GM15510 (cell line): ENCODE data around the gene GAMT.

Experiments used
- POLR2A ChIP-seq: IDR thresholded peaks from 3 replicates; pipeline ENCODE4 v1.6.1; 2011; ENCODE audit warnings: borderline replicate concordance; ENCODE audit not compliant: insufficient read length; ENCODE audit errors: extremely low read depth

The GAMT gene

DNA sequence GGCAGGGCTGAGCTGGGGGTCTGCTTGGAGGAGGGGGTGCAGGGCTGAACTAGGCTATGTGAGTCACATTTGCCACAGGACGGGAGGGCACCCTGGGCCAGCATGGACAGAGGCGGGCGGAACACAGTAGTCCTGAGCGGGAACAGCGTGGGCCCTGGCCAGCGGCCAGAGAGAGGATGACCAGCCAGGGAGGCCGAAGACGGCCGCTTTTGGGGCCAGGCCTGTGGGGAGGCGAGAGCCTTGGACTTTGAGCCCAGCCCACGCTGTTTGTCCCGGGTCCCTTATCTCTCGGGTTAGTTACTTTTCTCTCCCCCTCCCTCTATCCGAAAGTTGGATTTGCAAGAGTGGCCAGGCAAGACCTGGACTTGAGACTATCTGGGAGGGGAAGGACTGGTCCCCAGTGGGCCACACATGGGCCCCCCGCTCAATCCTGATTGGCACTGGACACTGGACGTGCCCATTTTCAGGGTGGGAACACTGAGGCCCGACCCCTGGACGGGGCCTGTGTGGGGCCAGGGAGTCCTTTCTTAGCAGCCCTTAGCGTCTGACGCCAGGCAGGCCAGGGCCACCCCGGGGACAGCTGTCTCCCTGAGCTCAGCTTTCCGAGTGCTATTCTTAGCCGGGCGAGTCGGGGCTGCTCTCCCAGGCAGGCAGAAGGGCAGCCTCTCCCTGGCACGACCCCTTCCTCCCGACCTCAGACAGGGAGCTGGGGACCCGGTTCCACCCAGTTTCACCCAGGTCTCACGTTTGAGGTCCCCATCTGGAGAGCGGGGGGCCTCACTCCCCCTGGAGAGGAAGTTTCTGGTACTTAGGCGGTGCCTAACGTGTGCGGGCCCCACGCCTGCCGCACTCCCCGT lies 833 bp downstream of the GAMT start:
- TF ChIP-seq POLR2A = no peak

DNA sequence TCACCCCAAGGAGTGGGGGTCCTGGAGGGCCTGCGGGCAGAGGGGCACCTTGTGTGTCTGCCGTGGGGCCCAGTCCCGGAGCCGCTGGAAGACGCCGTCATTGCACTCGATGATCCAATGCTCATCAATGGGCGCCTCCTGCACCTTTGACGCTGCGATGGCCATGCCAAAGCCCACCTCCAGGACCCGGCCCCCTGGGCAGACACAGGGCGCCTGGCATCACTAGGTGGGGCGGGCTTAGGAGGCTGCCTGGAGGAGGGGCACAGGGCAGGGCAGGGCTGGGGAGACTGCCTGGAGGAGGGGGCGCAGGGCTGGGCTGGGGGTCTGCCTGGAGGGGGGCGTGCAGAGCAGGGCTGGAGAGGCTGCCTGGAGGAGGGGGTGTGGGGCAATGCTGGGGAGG lies 1.6 kb downstream of the GAMT start:
- no peak for TF ChIP-seq POLR2A

DNA sequence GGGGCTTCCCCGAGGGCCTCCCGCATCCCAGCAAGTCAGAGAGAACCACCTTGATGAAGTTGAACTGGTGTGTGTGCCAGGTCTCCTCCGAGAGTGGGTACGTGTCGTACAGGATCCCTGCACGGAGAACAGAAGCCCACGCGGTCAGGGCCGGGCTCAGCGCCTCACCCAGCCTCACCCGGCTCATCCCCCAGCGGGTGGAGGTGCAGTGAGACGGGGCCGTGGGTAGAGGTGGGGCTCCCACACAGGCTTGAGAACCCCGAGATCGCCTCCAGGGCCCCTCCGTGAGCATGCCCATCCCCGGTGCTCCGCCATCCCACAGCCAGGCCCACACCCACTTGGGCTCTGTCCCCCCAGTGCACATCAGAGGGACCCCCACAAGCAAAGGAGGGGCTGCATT lies 2.3 kb downstream of the GAMT start:
- TF ChIP-seq POLR2A = no peak

DNA sequence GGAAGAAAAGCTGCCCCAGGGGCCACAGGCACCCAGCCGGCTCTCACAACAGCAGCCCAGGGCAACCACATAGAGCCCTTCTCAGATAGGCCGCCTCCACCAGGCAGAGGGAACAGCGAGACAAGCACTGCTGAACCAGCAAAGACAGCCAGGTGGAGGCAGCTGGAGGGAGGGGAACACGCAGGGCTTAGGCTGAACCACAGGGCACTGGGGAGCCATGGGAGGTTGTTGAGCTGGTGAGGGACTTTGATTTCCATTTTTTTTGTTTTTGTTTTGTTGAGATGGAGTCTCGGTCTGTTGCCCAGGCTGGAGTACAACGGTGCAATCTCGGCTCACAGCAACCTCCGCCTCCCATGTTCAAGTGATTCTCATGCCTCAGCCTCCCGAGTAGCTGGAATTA lies 3.5 kb downstream of the GAMT start:
- TF ChIP-seq POLR2A = no peak

DNA sequence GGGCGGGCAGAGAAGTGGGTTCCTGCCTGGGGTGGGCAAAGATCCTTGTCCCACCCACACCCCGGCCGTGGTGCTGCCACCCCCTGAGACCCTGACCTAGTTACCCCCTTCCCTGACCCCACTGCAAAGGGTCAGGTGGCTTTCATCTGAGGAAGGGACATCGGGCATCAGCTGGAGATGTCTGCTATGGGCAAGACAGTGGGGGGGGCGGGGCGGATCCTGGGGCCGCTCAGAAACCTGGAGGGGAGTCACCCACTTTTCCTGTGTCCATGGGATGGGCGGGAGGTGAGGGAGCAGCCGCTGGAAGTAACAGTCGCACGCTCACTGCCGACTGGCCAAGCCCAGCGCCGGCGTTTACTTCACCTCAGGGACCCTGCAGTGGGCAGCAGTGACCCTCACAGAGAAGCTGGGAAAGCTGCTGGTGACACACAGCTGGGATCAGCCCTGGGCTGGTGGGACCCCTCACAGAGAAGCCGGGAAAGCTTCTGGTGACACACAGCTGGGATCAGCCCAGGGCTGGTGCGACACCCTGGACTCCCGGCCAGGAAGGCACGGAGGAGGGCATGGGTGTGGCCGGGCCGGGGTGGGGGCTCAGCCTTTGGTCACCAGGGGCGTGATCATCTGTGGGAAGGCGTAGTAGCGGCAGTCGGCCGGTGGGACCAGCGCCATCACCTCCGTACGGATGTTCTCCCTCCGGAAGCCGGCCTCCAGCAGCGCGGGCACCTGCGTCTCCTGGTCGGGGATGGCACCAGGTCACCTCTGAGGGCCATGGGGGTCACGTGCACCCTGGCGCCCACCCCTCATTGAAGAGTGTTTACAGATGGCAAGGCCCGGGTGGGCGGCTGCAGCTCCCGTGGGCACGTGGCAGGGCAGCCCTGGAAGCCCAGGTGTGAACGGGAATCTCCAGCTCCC lies 4.3 kb downstream of the GAMT start:
- no peak for TF ChIP-seq POLR2A

DNA sequence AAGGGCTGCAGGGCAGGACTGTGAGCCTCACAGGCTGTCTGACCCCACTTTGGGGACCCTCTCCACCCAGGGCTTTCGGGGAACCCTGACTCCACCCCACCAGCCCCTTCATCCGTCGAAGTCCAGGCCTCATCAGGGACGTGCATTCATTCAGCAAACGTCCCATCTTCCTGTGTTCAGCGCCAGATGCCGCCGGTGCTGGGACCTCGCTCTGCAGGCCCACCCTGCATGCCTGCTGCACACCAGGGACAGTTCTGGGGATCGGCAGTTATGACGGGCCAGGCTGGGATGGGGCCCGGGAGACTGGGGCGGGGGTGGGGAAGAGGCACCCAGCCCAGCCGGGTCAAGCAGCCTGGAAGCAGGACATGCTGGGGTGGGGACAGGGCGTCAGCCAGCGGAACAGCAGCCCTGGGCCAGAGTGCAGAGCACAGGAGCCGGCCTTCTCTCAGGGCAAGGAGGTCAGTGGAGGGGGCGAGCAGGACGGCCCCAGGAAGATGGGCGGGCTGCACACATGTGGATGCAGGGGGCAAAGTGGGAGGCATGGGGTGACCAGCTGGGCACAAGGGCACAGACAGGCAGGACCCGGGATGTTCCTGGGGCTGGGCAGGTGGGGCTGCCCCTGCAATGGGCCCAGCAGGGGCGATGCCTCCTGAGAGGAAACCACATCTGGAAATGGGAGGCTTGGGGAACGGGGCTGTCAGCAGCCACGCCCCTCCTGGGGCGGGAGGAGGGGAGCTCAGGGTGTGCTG lies 5.1 kb downstream of the GAMT start:
- no peak for TF ChIP-seq POLR2A

DNA sequence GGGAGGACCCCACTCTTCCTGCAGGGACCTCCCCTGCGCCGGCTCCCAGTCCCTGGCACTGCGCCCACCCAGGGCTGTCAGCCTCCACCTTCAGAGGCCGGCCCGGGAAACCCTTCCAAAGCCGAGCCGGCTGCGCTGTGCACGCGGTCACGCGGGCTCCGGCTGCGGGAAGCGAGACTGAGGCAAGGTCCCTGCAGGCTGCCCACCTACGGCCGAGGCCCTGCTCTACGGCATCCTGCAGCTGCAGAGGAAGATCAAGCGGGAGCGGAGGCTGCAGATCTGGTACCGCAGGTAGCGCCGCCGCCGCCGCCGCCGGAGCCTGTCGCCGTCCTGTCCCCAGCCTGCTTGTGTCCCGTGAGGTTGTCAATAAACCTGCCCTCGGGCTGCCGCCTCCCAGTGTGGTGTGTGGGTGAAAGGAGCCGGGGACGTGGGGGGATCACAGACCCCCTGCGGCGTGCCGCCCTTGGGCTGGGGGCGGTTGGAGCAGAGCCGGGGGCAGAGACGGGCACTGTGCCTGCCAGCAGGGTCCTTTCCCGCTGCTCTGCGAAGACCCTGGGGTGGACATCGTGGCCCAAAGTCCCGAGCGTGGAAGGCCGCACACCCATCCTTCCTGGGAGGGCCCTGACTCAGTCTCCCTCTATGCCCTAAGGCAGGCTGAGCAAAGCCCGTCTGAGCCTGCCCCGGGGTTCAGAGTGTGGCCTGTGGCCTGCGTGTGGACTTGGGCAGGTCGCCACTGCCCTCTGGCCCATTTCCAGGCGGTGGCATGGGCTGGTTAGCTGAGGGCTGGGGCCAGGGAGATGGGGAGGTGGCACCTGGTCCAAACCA lies 5.9 kb downstream of the GAMT start:
- TF ChIP-seq POLR2A = no peak

DNA sequence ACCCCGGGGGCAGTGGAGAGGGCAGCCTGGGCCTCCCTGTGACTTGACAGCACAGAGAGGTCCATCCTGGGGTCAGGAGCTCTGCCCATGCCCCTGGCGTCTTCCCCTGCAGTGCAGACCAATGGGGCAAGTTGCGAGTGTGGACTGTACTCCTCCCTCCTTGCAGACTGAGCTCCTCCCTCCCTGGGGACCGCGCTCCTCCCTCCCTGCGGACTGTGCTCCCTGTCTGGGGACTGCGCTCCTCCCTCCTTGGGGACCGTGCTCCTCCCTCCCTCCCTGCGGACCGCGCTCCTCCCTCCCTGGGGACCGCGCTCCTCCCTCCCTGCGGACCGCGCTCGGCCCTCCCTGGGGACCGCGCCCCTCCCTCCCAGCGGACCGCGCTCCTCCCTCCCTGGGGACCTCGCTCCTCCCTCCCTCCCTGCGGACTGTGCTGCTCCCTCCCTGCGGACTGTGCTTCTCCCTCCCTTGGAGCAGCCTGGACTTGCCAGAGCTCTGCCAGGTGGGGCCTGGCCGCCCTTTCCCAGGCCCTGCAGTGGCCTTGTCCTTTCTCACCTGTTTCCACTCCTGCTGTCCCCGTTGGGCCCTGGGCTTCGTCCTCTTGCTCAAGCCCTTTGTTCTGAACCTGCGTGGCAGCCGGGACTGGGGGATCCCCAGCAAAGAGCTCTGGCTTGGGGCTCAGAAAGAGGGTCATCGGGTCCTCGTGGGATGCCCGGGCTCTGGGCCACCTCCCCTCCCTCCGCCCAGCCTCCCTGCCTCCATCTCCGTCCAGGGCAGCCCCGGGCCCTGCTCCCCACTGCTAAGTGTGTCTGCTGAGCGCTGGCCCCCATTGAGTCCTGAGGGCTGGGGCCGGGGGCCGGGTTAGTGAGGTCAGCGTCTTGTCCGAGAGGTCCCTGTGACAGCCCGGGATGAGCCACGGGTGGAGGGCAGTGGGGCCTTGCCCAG lies 6.8 kb downstream of the GAMT start:
- no peak for TF ChIP-seq POLR2A

DNA sequence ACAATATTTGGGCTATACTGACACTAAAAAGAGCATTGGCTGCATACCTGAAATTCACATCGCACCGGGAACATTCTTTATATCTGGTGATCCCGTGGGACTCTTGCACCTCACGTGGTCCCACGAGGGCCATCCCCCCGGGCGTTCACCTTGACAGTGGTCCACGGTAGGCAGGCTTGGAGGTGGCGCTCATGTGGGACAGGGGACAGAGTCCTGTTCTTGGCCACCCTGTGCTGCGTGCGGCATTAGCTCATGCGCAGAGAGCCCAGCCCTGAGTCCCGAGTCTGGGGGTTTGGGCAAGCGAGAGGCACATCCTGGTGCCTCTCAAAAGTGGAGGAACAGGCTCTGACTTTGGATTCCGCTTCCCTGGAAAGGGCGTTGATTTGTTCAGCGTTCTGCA lies 7.5 kb downstream of the GAMT start:
- TF ChIP-seq POLR2A = no peak

DNA sequence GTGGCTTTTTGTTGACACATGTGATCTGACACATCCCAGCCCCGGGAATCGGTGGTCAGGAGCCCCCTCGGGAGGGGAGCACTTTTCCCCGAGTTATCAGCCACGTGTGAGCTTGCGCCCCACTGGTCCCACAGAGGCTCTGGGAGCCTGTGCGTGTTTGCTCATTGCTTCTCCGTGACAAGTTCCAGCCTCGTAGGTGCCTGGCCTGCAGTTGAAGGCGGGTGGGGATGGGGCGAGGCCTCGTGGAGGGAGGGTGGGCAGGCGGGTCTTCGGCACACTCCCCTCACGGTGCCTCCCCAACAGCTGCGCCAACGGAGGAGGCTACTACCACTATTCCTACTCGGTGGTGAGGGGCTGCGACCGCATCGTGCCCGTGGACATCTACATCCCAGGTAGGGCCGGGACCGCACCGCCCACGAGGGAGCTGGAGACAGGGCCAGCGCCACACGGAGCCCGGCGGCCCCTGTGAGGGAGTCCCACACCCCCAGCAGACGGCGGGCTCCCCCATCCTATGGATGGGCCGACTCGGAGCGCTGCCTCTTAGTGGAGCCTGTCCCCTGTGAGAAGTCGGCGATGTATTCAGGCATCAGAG lies 8.3 kb downstream of the GAMT start:
- TF ChIP-seq POLR2A = no peak

DNA sequence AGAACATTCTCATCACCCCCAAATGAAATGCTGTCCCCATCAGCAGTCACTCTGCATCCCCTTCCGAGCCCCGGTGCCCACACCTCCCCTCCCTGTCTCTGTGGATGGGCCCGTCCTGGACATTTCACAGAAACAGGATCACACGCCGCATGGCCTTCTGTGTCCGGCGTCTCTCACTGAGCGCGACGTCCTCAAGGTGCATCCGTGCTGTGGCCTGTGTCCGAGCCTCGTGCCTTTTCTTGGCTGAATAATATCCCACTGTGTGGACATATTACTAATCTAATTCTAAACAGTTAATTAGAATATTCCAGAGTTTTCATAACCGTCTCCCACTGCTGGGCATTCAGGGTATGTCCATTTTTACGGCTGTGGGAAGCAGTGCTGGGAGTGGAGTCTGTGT lies 8.9 kb downstream of the GAMT start:
- TF ChIP-seq POLR2A = no peak

DNA sequence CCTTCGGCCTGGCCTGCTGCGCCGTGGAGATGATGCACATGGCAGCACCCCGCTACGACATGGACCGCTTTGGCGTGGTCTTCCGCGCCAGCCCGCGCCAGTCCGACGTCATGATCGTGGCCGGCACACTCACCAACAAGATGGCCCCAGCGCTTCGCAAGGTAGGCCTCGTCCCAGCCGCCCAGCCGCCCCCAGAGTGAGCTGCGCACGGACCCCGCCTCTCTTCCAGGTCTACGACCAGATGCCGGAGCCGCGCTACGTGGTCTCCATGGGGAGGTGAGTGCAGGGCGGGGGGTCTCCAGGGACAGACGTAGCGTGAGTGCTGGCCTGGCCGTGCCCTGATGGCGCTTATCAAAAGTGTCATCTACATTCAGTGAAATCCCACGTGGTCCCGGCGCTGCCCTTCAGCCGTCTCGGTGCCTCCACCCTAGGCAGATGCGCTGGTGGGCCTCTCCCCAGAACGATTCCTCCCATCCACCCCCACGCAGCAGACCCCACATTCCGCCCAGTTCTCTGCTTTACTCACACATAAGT lies 10.4 kb downstream of the GAMT start:
- TF ChIP-seq POLR2A = no peak

DNA sequence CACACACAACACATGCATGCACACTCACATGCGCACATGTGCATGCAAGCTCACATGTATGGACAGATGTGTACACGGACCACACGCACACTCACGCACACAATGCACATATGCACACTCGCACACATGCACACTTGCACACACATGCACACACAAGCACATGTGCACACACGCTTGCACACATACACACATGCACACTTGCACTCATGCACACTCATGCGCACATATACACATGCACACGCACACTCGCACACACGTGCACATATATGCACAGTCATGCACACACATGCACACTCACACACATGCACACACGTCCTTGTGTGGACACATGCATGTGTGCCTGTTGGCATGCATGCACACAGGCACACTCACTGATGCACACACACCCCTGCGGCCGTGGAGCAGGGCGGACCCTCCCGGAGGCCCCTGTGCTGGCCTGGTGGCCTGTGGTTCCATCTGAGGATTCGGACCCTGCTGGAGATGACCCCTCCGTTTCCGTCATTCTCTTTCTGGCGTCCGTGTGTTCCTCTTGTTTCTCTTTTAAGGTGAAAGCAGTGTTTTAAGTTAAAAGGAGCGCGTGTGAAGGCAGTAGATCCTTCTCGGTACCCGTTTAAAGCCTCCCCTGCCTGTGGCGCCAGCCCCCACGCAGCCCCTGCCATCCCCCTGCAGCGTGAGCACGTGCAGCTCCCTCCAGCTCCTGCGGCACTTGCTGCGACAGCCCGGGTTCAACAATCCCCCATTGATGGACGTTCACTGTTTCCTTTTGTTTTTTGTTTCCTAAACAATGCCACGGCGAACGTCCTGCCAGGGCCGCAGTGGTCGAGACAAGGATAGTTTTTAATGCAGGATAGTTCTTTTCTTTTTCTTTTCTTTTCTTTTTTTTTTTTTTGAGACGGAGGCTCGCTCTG lies 12.1 kb downstream of the GAMT start:
- no peak for TF ChIP-seq POLR2A
